Stimulated activated CD4-positive, alpha-beta T cell treated with anti-CD3 and anti-CD28 coated beads, Interleukin-1b, Interleukin-23, amount 100 ng/mL, for 48 hours (primary cell): Measurements from ENCODE around the gene PKN1.
"Not testable (repeated sequence)": the region's sequence is repeated elsewhere in the genome, so short reads cannot be mapped to it uniquely, and the experiment has no call there.

Experiments used
- DNase-seq: peaks from one replicate; pipeline ENCODE4 v3.0.0-alpha.2; 2020

PKN1 gene

DNA sequence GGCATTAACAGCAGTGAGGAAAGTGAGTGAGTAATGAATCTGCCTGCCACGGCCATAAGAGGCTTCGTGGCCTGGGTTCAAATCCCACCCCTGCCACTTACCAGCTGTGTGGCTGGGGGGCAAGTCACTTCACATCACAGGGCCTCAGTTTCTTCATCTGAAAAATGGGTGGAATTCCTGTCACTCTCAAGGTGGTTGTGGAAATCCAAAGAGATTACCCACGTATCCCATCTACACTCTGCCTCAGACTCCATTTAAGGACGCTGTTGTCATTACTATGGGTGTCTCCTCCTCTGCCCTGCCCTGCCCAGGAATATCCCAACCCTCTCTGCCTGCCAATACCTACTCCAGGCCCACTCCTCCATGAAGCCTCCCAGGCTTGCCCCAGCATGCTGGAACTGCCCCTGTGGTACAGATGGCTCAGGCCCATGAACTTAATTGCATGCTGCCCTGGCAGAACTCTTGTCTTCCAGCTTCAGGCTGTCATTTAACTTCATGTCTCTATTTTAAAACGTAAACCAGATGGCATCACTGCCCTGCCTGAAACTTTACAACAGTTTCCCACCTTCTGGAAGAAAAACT, 59.7 kb downstream of the PKN1 start:
- DNase-seq = no peak

DNA sequence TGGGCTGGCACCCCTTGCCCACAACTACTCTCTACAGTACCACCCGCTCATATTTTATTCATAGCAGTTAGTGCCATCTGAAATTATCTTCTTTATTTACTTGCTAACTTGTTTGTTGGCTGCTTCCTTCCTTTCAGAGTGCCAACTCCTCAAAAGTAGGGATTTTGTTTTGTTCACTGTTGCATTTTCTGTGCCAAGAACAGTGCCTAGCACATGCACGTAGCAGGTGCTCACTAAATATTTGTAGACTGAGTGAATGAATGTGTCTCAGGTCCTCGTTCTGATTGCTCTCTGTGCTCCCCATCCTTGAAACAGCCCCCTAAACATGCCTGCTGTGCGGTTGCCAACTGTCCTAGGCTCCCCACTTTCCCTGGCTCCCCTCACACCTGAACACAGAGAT, 61.3 kb downstream of the PKN1 start:
- DNase-seq = no peak

GRCh38 chr19:14494910-14495671, 62.0 kb downstream of the PKN1 start:
- no peak for DNase-seq

DNA sequence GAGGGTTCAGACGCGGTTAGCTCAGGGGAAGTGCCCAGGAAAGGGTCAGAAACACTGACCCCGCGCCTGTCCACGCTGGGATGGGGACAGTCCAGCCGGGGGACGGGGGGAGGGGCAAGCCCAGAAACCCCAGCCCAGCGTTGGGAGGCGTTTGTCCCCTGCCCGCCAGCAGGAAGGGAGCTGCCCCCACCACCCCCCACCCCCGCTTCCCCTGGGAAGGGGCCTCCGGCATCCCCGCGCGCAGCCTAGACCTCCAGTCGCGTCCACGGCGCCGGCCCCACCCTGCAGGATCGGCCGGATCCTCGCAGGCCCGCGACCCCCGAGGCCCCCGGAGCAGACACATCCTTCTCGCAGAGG, 62.5 kb downstream of the PKN1 start:
- no peak for DNase-seq

GRCh38 chr19:14496029-14496833, 63.1 kb downstream of the PKN1 start, which contains the start of gene GIPC1:
Gene GIPC1, minus strand, starts transcription at chr19:14496127. Its CDS starts 13,151 bp downstream, at chr19:14482976.
- DNase-seq = peak; percentile 80

DNA sequence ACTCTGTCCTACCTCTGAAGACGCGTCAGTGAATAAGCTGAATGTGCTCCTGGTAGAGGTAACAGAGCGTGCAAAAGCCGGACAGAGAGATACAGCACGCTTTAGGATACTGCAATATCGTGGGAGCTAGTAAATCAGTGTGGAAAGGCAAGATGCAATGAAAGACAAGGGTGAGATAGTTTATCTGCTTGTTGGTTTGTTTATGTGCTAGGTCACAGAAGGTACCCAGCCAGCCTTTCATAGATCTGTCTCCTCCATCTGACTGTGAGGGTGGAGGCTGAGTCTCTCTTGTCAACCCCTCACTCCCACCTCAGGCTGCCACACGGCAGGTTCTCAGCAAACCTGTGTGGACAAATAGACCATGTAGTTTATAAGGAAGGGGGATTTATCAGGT, 63.7 kb downstream of the PKN1 start:
- DNase-seq = no peak

DNA sequence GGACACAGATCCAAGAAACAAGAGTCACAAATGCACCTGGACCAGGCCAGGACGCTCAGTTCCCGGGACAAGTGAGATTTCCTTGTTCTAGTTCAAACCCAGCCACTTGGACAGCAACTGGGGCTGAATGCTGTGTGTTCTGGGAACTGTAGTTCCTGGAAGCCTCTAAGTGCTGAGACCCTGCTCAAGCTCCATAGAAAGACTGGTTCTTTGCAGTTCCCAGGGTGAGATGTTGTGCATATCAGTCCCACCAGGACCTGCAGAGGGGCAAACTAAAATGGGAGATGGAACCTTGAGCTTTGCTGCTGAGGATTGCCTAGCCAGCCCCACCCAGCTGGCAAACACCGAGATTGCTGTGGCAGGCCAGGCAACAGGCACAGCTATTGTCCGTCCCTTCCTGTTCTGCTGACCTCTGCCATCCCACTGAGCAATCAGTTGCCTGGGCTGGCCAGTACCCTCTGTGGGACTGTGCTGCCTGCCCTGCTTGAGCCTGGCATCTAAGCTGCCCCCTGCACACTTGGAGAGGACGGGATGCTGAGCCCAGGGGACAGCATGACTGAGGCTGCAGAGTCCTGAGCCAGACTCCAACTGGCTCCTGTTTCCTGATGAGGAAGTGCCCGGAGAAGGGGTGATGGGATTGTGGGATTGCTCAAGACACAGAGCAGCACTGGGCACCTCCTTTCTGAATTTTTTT, 64.3 kb downstream of the PKN1 start:
- no peak for DNase-seq

GRCh38 chr19:14502334-14503092, 69.4 kb downstream of the PKN1 start:
- DNase-seq = no peak

GRCh38 chr19:14503285-14503684, 70.2 kb downstream of the PKN1 start:
- DNase-seq = no peak

DNA sequence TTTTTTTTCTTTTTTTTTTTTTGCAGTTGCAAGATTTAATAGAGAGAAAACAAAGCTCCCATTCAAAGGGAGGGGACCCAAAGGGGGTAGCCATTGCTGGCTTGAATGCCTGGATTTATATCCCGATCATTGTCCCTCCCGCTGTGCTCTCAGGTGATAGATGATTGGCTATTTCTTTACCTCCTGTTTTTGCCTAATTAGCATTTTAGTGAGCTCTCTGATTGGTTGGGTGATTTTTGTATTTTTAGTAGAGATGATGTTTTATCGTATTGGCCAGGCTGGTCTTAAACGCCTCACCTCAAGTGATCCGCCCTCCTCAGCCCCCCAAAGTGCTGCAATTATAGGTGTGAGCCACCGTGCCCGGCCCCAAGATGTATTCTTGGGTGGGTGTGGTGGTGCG, 71.5 kb downstream of the PKN1 start:
- not testable (repeated sequence) for DNase-seq

DNA sequence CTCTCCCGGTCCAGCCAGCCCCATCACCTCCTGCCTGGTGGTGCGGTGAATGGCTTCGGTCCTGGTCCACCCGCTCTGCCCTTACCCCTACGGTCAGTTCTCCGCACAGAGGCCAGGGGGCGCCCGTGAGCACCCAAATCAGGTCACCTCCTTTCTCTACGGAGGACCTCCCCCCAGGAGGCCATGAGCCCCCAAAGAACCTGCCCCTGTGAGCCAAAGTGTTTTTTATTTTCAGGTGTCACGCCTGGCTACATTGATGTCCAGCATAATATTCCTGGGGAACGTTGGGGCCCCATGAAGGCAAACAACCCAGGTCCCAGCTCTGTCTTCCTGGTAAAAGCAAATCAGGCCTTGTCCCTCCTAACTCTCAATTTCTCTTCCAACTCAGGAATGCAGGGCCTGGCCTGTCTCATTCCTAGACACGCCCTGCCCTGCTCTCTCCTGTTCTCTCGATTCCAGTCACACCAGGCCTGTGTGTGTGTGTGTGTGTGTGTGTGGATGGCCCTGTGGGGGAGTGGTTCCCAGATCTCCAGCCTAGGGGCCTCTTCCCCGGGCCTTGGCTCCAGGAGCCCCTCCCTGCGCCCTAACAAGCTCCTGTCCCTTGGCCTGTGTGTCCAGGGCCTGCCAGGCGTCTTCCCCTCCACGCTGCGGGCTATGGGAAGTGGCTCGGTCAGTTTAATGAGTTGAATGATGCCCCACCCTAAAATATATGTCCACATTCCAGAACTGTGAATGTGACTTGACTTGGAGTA, 72.6 kb downstream of the PKN1 start:
- DNase-seq = peak; percentile 80

- DNase-seq = no peak
Measured at GRCh38 chr19:14507704-14508542, 74.8 kb downstream of the PKN1 start.

DNA sequence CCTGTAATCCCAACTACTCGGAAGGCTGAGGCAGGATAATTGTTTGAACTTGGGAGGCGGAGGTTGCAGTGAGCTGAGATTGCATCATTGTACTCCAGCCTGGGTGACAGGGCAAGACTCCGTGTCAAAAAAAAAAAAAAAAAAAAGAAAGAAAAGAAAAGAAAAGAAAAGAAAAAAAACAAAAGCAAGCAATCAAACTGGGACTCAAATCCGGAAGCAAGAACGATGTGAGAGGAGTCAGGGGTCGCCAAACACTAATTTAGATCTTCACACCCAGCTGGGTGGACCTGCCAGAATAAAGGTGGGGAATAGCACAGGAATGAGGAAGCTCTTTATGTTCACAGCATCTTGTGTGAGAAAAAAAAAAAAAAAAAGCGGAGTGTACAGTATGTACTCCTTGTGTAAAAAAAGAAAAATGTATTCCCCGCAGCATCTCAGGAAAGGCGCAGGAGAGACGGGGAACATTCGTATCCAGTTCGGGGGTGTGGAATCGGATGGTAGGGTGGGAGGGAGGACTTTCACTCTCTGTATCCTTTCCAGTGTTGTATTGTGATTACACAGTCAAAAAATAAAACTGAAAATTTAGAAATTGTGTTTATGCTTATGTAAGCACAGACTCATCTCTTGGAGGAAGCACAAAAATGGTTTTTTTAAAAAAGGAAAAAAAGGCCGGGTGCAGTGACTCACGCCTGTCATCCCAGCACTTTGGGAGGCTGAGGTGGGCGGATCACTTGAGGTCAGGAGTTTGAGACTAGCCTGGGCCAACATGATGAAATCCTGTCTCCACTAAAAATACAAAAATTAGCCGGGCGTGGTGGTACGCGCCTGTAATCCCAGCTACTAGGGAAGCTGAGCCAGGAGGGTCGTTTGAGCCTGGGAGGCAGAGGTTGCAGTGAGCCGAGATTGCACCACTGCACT, 77.5 kb downstream of the PKN1 start:
- DNase-seq = no peak

- DNase-seq = no peak
Measured at GRCh38 chr19:14511229-14511593, 78.1 kb downstream of the PKN1 start.

DNA sequence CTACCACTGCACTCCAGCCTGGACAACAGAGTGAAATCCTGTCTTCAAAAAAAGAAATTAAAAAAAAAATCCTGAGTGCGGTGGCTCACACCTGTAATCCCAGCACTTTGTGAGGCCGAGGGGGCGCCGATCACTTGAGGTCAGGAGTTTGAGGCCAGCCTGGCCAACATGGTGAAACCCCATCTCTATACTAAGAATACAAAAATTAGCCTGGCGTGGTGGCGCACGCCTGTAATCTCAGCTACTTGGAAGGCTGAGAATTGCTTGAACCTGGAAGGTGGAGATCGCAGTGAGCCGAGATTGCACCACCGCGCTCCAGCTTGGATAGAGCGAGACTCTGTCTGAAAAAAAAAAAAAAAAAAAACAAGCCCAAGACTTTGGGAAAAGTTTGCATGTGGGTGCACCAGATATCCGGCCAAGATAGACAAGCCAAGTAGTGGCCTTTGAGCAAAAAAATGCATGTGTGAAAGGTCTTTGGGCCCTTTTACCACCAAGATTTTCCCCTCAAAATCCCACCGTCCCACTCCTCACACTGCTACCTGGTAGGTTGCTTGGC, 79.4 kb downstream of the PKN1 start:
- DNase-seq = no peak

DNA sequence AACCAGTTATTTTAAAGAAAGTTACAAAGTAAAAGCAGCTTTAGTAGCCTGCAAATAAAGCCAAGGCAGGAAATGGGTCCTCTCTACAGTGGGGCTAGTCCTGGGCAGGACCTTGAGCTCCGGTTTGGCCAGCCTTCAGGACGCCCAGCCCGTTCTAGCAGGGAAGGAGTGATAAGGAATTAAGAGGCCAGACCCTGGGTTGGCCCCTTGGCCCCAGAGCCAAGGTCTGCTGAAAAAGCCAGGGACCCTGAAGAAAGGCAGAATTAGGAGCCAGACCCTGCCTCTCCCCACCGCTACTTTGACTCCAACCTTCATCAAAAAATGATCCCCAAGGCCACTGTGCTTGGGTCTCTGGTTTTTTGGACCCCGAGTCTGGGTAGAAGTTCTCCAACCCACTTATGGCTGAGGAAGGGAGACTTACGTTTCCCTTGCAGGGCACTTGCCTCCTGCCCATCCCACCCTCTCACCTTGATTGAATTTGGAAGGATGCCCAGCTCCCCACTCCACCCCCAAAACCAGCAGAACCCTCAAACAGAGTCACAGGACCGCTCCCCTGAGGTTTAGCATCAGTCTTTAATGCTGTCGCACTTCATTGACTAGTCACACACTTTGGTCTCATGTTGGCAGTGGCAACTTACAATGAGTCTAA, 81.2 kb downstream of the PKN1 start:
- DNase-seq = no peak

GRCh38 chr19:14515501-14516047, 82.5 kb downstream of the PKN1 start:
- DNase-seq = no peak

DNA sequence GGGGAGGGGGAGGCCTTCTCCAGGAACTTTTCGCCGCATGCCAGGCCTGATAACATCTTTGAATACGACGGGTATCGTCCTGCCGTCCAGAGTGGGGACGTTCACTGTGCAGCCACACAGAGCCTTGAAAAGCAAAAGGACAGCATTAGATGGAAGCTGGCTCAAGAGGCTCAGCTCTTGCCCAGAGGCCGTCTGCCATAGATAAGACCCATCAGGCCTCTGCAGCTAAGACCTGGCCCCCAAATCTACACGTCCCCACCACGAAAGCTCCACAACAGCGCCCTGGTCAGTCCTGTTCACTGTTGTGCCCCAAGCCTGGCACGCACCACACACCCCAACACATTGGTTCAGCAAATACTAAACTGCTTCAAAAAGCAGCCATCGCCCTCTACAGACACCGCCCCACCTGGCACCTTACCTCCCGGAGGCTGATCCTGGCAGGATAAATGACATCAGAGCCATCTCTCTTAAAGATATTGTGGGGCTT, 83.0 kb downstream of the PKN1 start:
- no peak for DNase-seq
